H1 (cell line): ENCODE data around the gene TMPRSS2. TPM values are rescaled to one million over a fixed set of nuclear protein-coding genes. Genes with fewer than 3 reads are reported as not detected.

Source experiments
- CTCF ChIA-PET: fragments of 300-600 bp; sonication (Branson Sonifier 250); formaldehyde crosslinking; loops from one replicate; lab custom pipeline; 2021; ENCODE audit not compliant: partially characterized antibody; lab: Charles Lee
- POLR2A ChIA-PET: fragments of 300-600 bp; sonication (Branson Sonifier 250); formaldehyde crosslinking; loops from one replicate; lab custom pipeline; 2021; ENCODE audit warnings: inconsistent platforms; ENCODE audit not compliant: partially characterized antibody; lab: Charles Lee
- DNase-seq, 2 experiments: peaks; one replicate each; pipeline versions ENCODE4 v3.0.0 to v3.0.0-alpha.2; 2010 to 2022; ENCODE audit warnings: low spot score in 2 of 2, low read depth in 1 of 2, mixed read lengths in 1 of 2
- FAIRE-seq: peaks from 2 replicates; lab custom pipeline; 2011; peaks lifted over from hg19 to GRCh38; lab: Jason Lieb, UNC
- H2AFZ ChIP-seq: 2 replicates; pipeline ENCODE4 v1.8.1; 2012; ENCODE audit warnings: low read length, inconsistent platforms
- H2AK5ac ChIP-seq: 2 replicates; pipeline ENCODE4 v1.6.1; 2013; ENCODE audit warnings: low read depth, low read length
- H2BK120ac ChIP-seq: replicated peaks from 2 replicates; pipeline ENCODE3; 2013; ENCODE audit warnings: low read depth, low read length, inconsistent platforms
- H2BK12ac ChIP-seq: 2 replicates; pipeline ENCODE4 v1.6.1; 2013; ENCODE audit warnings: low read depth, low read length
- H2BK15ac ChIP-seq: 2 replicates; pipeline ENCODE4 v1.6.1; 2013; ENCODE audit warnings: low read length
- H2BK20ac ChIP-seq: 2 replicates; pipeline ENCODE4 v1.6.1; 2013; ENCODE audit warnings: low read length
- H2BK5ac ChIP-seq: 2 replicates; pipeline ENCODE4 v1.6.1; 2013; ENCODE audit warnings: low read depth, low read length
- H3K14ac ChIP-seq: 2 replicates; pipeline ENCODE4 v1.6.1; 2013; ENCODE audit warnings: inconsistent platforms; ENCODE audit not compliant: insufficient read length
- H3K18ac ChIP-seq: 2 replicates; pipeline ENCODE4 v1.6.1; 2013; ENCODE audit warnings: low read length; ENCODE audit errors: extremely low read depth
- H3K23ac ChIP-seq: 2 replicates; pipeline ENCODE4 v1.6.1; 2013; ENCODE audit warnings: inconsistent platforms; ENCODE audit not compliant: insufficient read length
- H3K23me2 ChIP-seq: 2 replicates; pipeline ENCODE4 v1.6.1; 2013; ENCODE audit warnings: low read depth, low read length
- H3K27ac ChIP-seq: 2 replicates; pipeline ENCODE4 v1.6.1; 2011; ENCODE audit warnings: low read depth, low read length, inconsistent platforms
- H3K27me3 ChIP-seq, 4 experiments: replicated peaks in 1 of 4; 1 replicate in 1 of 4; 2 replicates in 3 of 4; pipeline versions ENCODE4 v1.6.1 to v1.8.1; 2011 to 2013; ENCODE audit warnings: low read length in 3 of 4, mild to moderate bottlenecking in 3 of 4, inconsistent platforms in 2 of 4, mixed read lengths in 2 of 4, moderate library complexity in 1 of 4; ENCODE audit not compliant: control insufficient read depth in 3 of 4, insufficient read depth in 3 of 4; ENCODE audit errors: extremely low read depth in 1 of 4
- H3K36me3 ChIP-seq, 4 experiments: 2 replicates each; pipeline versions ENCODE4 v1.6.1 to v1.8.1; 2011 to 2013; ENCODE audit warnings: mild to moderate bottlenecking in 4 of 4, low read length in 3 of 4, moderate library complexity in 2 of 4, control low read depth in 1 of 4, inconsistent platforms in 1 of 4; ENCODE audit not compliant: insufficient read depth in 4 of 4, control insufficient read depth in 2 of 4
- H3K4ac ChIP-seq: replicated peaks from 2 replicates; pipeline ENCODE3; 2013; ENCODE audit warnings: low read length, low read depth, mixed read lengths, inconsistent platforms; ENCODE audit not compliant: insufficient read length
- H3K4me1 ChIP-seq, 4 experiments: replicated peaks in 1 of 4; 1 replicate in 1 of 4; 2 replicates in 3 of 4; pipeline versions ENCODE4 v1.6.1 to v1.8.1; 2011 to 2013; ENCODE audit warnings: low read length in 3 of 4, inconsistent platforms in 2 of 4, mixed read lengths in 1 of 4; ENCODE audit not compliant: insufficient read depth in 4 of 4, control insufficient read depth in 3 of 4
- H3K4me2 ChIP-seq, 2 experiments: 2 replicates each; pipeline versions ENCODE4 v1.6.1 to v1.8.1; 2011 to 2013; ENCODE audit warnings: low read depth in 2 of 2, low read length in 2 of 2, control low read depth in 1 of 2, inconsistent platforms in 1 of 2, mild to moderate bottlenecking in 1 of 2; ENCODE audit not compliant: insufficient read depth in 1 of 2
- H3K4me3 ChIP-seq, 4 experiments: fragments of 200-600, 300-600 bp in 1 of 4; sonication (generic), shearing (Covaris generic), sonication (Bioruptor Twin) in 1 of 4; 2 replicates each; pipeline versions ENCODE4 v1.5.1 to v1.8.1; 2011 to 2016; ENCODE audit warnings: low read length in 4 of 4, low read depth in 3 of 4, control low read depth in 2 of 4, inconsistent platforms in 2 of 4, mild to moderate bottlenecking in 2 of 4, mixed read lengths in 1 of 4, moderate library complexity in 1 of 4; ENCODE audit not compliant: insufficient read depth in 2 of 4; ENCODE audit errors: extremely low read depth in 1 of 4
- H3K56ac ChIP-seq: replicated peaks from 2 replicates; pipeline ENCODE3; 2013; ENCODE audit warnings: low read depth, mild to moderate bottlenecking, mixed read lengths, low read length, inconsistent platforms; ENCODE audit not compliant: insufficient read length
- H3K79me1 ChIP-seq: 2 replicates; pipeline ENCODE4 v1.6.1; 2013; ENCODE audit warnings: low read depth, low read length, control low read depth
- H3K79me2 ChIP-seq, 2 experiments: 2 replicates each; pipeline versions ENCODE4 v1.6.1 to v1.8.1; 2012 to 2013; ENCODE audit warnings: low read length in 2 of 2, mild to moderate bottlenecking in 2 of 2, inconsistent platforms in 1 of 2; ENCODE audit not compliant: insufficient read depth in 2 of 2, control insufficient read depth in 1 of 2
- H3K9ac ChIP-seq, 4 experiments: replicated peaks in 1 of 4; 1 replicate in 1 of 4; 2 replicates in 3 of 4; pipeline versions ENCODE4 v1.6.1 to v1.8.1; 2011 to 2013; ENCODE audit warnings: low read depth in 3 of 4, low read length in 3 of 4, control low read depth in 2 of 4, mild to moderate bottlenecking in 2 of 4, moderate library complexity in 2 of 4, inconsistent platforms in 1 of 4; ENCODE audit errors: extremely low read depth in 1 of 4
- H3K9me3 ChIP-seq, 2 experiments: 2 replicates each; pipeline versions ENCODE4 v1.6.1 to v1.8.1; 2012 to 2013; ENCODE audit warnings: mild to moderate bottlenecking in 2 of 2, moderate library complexity in 2 of 2, control low read depth in 1 of 2, inconsistent platforms in 1 of 2, low read depth in 1 of 2, low read length in 1 of 2, mixed read lengths in 1 of 2; ENCODE audit not compliant: insufficient read depth in 2 of 2
- H4K20me1 ChIP-seq, 2 experiments: replicated peaks in 1 of 2; 2 replicates each; pipeline versions ENCODE3 to v1.8.1; 2011 to 2013; ENCODE audit warnings: inconsistent platforms in 2 of 2, low read length in 2 of 2, mild to moderate bottlenecking in 1 of 2; ENCODE audit not compliant: insufficient read depth in 2 of 2, control insufficient read depth in 1 of 2
- H4K5ac ChIP-seq: 2 replicates; pipeline ENCODE4 v1.6.1; 2013; ENCODE audit warnings: low read length, low read depth, mixed read lengths, inconsistent platforms; ENCODE audit not compliant: insufficient read length
- H4K8ac ChIP-seq: 2 replicates; pipeline ENCODE4 v1.8.0; 2013; ENCODE audit warnings: mild to moderate bottlenecking, moderate library complexity, low read length, inconsistent platforms; ENCODE audit not compliant: insufficient read depth; ENCODE audit errors: extremely low read depth
- H4K91ac ChIP-seq: replicated peaks from 2 replicates; pipeline ENCODE3; 2013; ENCODE audit warnings: low read length, mixed read lengths, inconsistent platforms; ENCODE audit not compliant: insufficient read length
- SIRT6 ChIP-seq: IDR thresholded peaks from one replicate; pipeline ENCODE4 v1.7.1; 2012; ENCODE audit warnings: low read length, inconsistent platforms
- WGBS, 2 experiments: shearing (Covaris generic) in 1 of 2; methylation state at CpG; one replicate each; pipeline versions ENCODE4 v1.1.6 to v1.1.7; 2013 to 2015; ENCODE audit warnings: low lambda C conversion rate in 2 of 2, mixed read lengths in 2 of 2, inconsistent platforms in 1 of 2, low coverage in 1 of 2, missing lambda C conversion rate in 1 of 2; ENCODE audit not compliant: insufficient replicate concordance in 2 of 2, insufficient coverage in 1 of 2, insufficient read length in 1 of 2; ENCODE audit errors: extremely low coverage in 1 of 2, missing lambda C conversion rate in 1 of 2; 5-methylcytosine and 5-hydroxymethylcytosine counted together
- polyA plus RNA-seq, 7 experiments: library from polyadenylated mRNA; depleted of rRNA in 3 of 7; stranded (reverse) in 5 of 7; unstranded in 2 of 7; fragments of >200 nt in 5 of 7; fragments of 200-250 nt in 2 of 7; gene quantifications; 1 replicate in 5 of 7; 2 replicates in 1 of 7; 4 replicates in 1 of 7; pipeline versions ENCODE4 v1.2.1 to v1.2.3, GENCODE V29; 2011 to 2013; ENCODE audit warnings: missing spikeins in 2 of 7, mixed read lengths in 2 of 7
- total RNA-seq: library from RNA; stranded (reverse); fragmentation: NEBNext Ultra II Directional; extraction: Animal tissue kit (Norgen Biotek cat#: 25700); gene quantifications from 2 replicates; pipeline ENCODE4 v1.2.1, GENCODE V29; 2021

Gene TMPRSS2
- total and polyA plus RNA-seq, 2 of the 8 experiments (the other 6 are each of a cell fraction or from before 2014, with no cell fraction given), result 9.2 to 11.0 TPM

- ChIA-PET POLR2A (no interaction called here), CTCF (no interaction called here)
- no peak overlapping the region for H3K4me2 ChIP-seq
- no peak overlapping the region for H4K8ac ChIP-seq
- H3K4me1 ChIP-seq, result no peaks in the 10 kb centered on the region
- no peak overlapping the region for H2BK12ac ChIP-seq
- H3K23me2 ChIP-seq, result no peaks in the 10 kb centered on the region
- 100% methylated on average over 3 of the region's 3 CpGs; no CpG with 5 or more reads in 1 of the 2 experiments for WGBS, 2 experiments
- H3K4ac ChIP-seq, result no peak overlapping the region
- H3K79me2 ChIP-seq, result no peaks in the 10 kb centered on the region
- no peaks in the 10 kb centered on the region for H3K9me3 ChIP-seq
- no peak overlapping the region for H2BK20ac ChIP-seq
- H4K91ac ChIP-seq, result no peak overlapping the region
- H2BK120ac ChIP-seq, result no peak overlapping the region
- no peak overlapping the region for H3K14ac ChIP-seq
- H4K20me1 ChIP-seq, result no peaks in the 10 kb centered on the region
- DNase-seq (no peak), FAIRE-seq (no peak)
- H3K9ac ChIP-seq, result no peak overlapping the region
- no peak overlapping the region for H3K27ac ChIP-seq
- no peak overlapping the region for H2AFZ ChIP-seq
- H3K18ac ChIP-seq, result no peak overlapping the region
- H3K56ac ChIP-seq, result no peak overlapping the region
- no peak overlapping the region for H3K23ac ChIP-seq
- H3K79me1 ChIP-seq, result no peaks in the 10 kb centered on the region
- no peak overlapping the region for H3K4me3 ChIP-seq
- H2AK5ac ChIP-seq, result no peak overlapping the region
- no peak for TF ChIP-seq SIRT6
- no peak overlapping the region for H2BK15ac ChIP-seq
- H3K36me3 ChIP-seq, result no peaks in the 10 kb centered on the region
- no peak overlapping the region for H2BK5ac ChIP-seq
- no peak overlapping the region for H4K5ac ChIP-seq
- H3K27me3 ChIP-seq, result no peaks in the 10 kb centered on the region
Observed at GRCh38 chr21:41523175-41523574, 15.2 kb upstream of the TMPRSS2 start.
